IMR-90 (cell line): Measurements from ENCODE around the gene ZBTB44. TPM values are rescaled to one million over a fixed set of nuclear protein-coding genes. Genes with fewer than 3 reads are reported as not detected.

Source experiments
- ATAC-seq: fragments of 200-7000 bp; cut with Tn5 transposase; 2 replicates; pipeline ENCODE4 v1.9.1; 2020; ENCODE audit warnings: low read depth, mild to moderate bottlenecking, moderate library complexity
- BruUV-seq: library from RNA; stranded (reverse); fragments of 400-500 nt; replicated peaks from 2 replicates; lab custom pipeline; 2021; lab: Mats Ljungman, UMichigan
- CTCF ChIA-PET: fragments of 300-600 bp; formaldehyde crosslinking; extraction: SDS; loops from one replicate; lab custom pipeline; 2021; ENCODE audit warnings: antibody characterized with exemption; lab: Yijun Ruan, JAX
- POLR2A ChIA-PET: fragments of 300-600 bp; sonication (Branson Sonifier 250); formaldehyde crosslinking; loops from one replicate; lab custom pipeline; 2022; ENCODE audit warnings: antibody characterized with exemption; ENCODE audit not compliant: unreplicated experiment; lab: Charles Lee
- DNase-seq: peaks from one replicate; pipeline ENCODE4 v3.0.0; 2013
- H2AFZ ChIP-seq: replicated peaks from 2 replicates; pipeline ENCODE3; 2013; ENCODE audit warnings: low read length, mild to moderate bottlenecking; ENCODE audit not compliant: poor library complexity
- H2AK5ac ChIP-seq: 2 replicates; pipeline ENCODE4 v1.6.1; 2013; ENCODE audit warnings: low read depth, low read length, inconsistent platforms
- H2AK9ac ChIP-seq: replicated peaks from 2 replicates; pipeline ENCODE3; 2013; ENCODE audit warnings: mild to moderate bottlenecking, low read depth, low read length, moderate library complexity; ENCODE audit not compliant: poor library complexity
- H2BK120ac ChIP-seq: 2 replicates; pipeline ENCODE4 v1.6.1; 2013; ENCODE audit warnings: low read depth, low read length, inconsistent platforms
- H2BK15ac ChIP-seq: 3 replicates; pipeline ENCODE4 v1.6.1; 2013; ENCODE audit warnings: low read depth, low read length, inconsistent platforms
- H2BK20ac ChIP-seq: 2 replicates; pipeline ENCODE4 v1.6.1; 2013; ENCODE audit warnings: low read depth, mild to moderate bottlenecking, inconsistent platforms, low read length, moderate library complexity
- H2BK5ac ChIP-seq: 2 replicates; pipeline ENCODE4 v1.6.1; 2013; ENCODE audit warnings: mild to moderate bottlenecking, low read depth, low read length, inconsistent platforms; ENCODE audit not compliant: poor library complexity, severe bottlenecking
- H3K14ac ChIP-seq: replicated peaks from 2 replicates; pipeline ENCODE4 v1.6.1; 2013; ENCODE audit warnings: low read depth, low read length, inconsistent platforms
- H3K18ac ChIP-seq: 2 replicates; pipeline ENCODE4 v1.6.1; 2013; ENCODE audit warnings: low read depth, low read length, control low read depth
- H3K23ac ChIP-seq: 2 replicates; pipeline ENCODE4 v1.6.1; 2013; ENCODE audit warnings: low read depth, low read length, inconsistent platforms
- H3K27ac ChIP-seq: 2 replicates; pipeline ENCODE4 v1.5.1; 2013; ENCODE audit warnings: mild to moderate bottlenecking, control low read depth, low read length; ENCODE audit not compliant: insufficient read depth
- H3K27me3 ChIP-seq: 2 replicates; pipeline ENCODE4 v1.6.1; 2013; ENCODE audit warnings: low read length; ENCODE audit not compliant: control insufficient read depth, insufficient read depth
- H3K36me3 ChIP-seq: 2 replicates; pipeline ENCODE4 v1.6.1; 2013; ENCODE audit warnings: low read length, mixed read lengths; ENCODE audit not compliant: control insufficient read depth, insufficient read depth
- H3K4ac ChIP-seq: 2 replicates; pipeline ENCODE4 v1.6.1; 2013; ENCODE audit warnings: low read depth, low read length, inconsistent platforms
- H3K4me1 ChIP-seq: 2 replicates; pipeline ENCODE4 v1.6.1; 2013; ENCODE audit warnings: low read length, mixed read lengths; ENCODE audit not compliant: control insufficient read depth, insufficient read depth
- H3K4me2 ChIP-seq: 2 replicates; pipeline ENCODE4 v1.6.1; 2013; ENCODE audit warnings: low read depth, mild to moderate bottlenecking, control low read depth, low read length, moderate library complexity
- H3K4me3 ChIP-seq: 2 replicates; pipeline ENCODE4 v1.5.1; 2013; ENCODE audit warnings: low read depth, mild to moderate bottlenecking, control low read depth, low read length, moderate library complexity; ENCODE audit not compliant: insufficient read depth
- H3K56ac ChIP-seq: 2 replicates; pipeline ENCODE4 v1.6.1; 2013; ENCODE audit warnings: low read length, inconsistent platforms; ENCODE audit not compliant: insufficient read depth; ENCODE audit errors: extremely low read depth
- H3K79me1 ChIP-seq, 2 experiments: 2 replicates each; pipeline ENCODE4 v1.6.1; 2013; ENCODE audit warnings: low read length in 2 of 2, inconsistent platforms in 1 of 2, low read depth in 1 of 2
- H3K9ac ChIP-seq: 2 replicates; pipeline ENCODE4 v1.6.1; 2013; ENCODE audit warnings: low read depth, low read length, control low read depth
- H3K9me1 ChIP-seq: 2 replicates; pipeline ENCODE4 v1.6.1; 2013; ENCODE audit warnings: low read length, inconsistent platforms; ENCODE audit not compliant: insufficient read depth
- H3K9me3 ChIP-seq: 2 replicates; pipeline ENCODE4 v1.6.1; 2013; ENCODE audit warnings: low read length; ENCODE audit not compliant: control insufficient read depth, insufficient read depth
- H4K20me1 ChIP-seq: 2 replicates; pipeline ENCODE4 v1.6.1; 2013; ENCODE audit warnings: low read length, inconsistent platforms; ENCODE audit not compliant: insufficient read depth
- H4K5ac ChIP-seq: 2 replicates; pipeline ENCODE4 v1.6.1; 2013; ENCODE audit warnings: mild to moderate bottlenecking, low read depth, low read length, control low read depth
- H4K8ac ChIP-seq, 2 experiments: 2 replicates each; pipeline ENCODE4 v1.6.1; 2013; ENCODE audit warnings: low read depth in 2 of 2, low read length in 2 of 2, control low read depth in 1 of 2, inconsistent platforms in 1 of 2
- H4K91ac ChIP-seq: 2 replicates; pipeline ENCODE4 v1.6.1; 2013; ENCODE audit warnings: low read depth, low read length, inconsistent platforms; ENCODE audit not compliant: insufficient read depth
- FOS ChIP-seq: fragments of 150-350 bp; IDR thresholded peaks from 2 replicates; pipeline ENCODE4 v1.6.1; 2016; ENCODE audit warnings: low read depth, low read length
- MAFK ChIP-seq: IDR thresholded peaks from 2 replicates; pipeline ENCODE4 v1.6.1; 2012; ENCODE audit warnings: low read depth, low read length, improper control_type of control experiment
- POLR2A ChIP-seq: IDR thresholded peaks from 2 replicates; pipeline ENCODE4 v1.6.1; 2012; ENCODE audit warnings: mild to moderate bottlenecking, low read depth, low read length
- RCOR1 ChIP-seq: IDR thresholded peaks from 2 replicates; pipeline ENCODE4 v1.6.1; 2012; ENCODE audit warnings: mild to moderate bottlenecking, low read length, improper control_type of control experiment; ENCODE audit not compliant: insufficient replicate concordance
- RFX5 ChIP-seq: IDR thresholded peaks from 2 replicates; pipeline ENCODE4 v1.8.0; 2012; ENCODE audit warnings: low read depth, mild to moderate bottlenecking, low read length, moderate library complexity
- SMC3 ChIP-seq: fragments of 150-350 bp; IDR thresholded peaks from 2 replicates; pipeline ENCODE4 v1.6.1; 2016; ENCODE audit warnings: low read depth, mild to moderate bottlenecking, antibody characterized with exemption, low read length, moderate library complexity
- WGBS, 2 experiments: methylation state at CpG; one replicate each; pipeline versions ENCODE4 v1.1.5 to v1.1.7; 2013; ENCODE audit warnings: missing lambda C conversion rate in 2 of 2; ENCODE audit not compliant: insufficient read length in 1 of 2; ENCODE audit errors: extremely low coverage in 2 of 2; 5-methylcytosine and 5-hydroxymethylcytosine counted together
- dilution Hi-C: fragments of 300-500 bp; cut with HindIII; formaldehyde crosslinking; loops from one replicate; pipeline ENCODE4 v1.14.3; 2018; ENCODE audit warnings: low sequenced_read_pairs; ENCODE audit not compliant: unreplicated experiment
- in situ Hi-C: fragments of 300-500 bp; cut with MboI; formaldehyde crosslinking; loops from 3 replicates; pipeline ENCODE4 v1.14.3; 2019; ENCODE audit warnings: low sequenced_read_pairs, inconsistent platforms, mixed read lengths
- intact Hi-C: fragments of 100-400 bp; cut with micrococcal nuclease; formaldehyde crosslinking; loops from 2 replicates; pipeline ENCODE4 v1.10.0; 2022
- polyA plus RNA-seq, 3 experiments: library from polyadenylated mRNA; depleted of rRNA; stranded (reverse); fragments of >200 nt; gene quantifications; 2 replicates each; pipeline ENCODE4 v1.2.3, GENCODE V29; 2012; ENCODE audit warnings: low replicate concordance in 1 of 3
- total RNA-seq: library from RNA; depleted of rRNA; stranded (reverse); fragments of >200 nt; gene quantifications from 2 replicates; pipeline ENCODE4 v1.2.3, GENCODE V29; 2012

ZBTB44 gene
- total and polyA plus RNA-seq, 2 of the 4 experiments (the other 2 are of a cell fraction), result 6.9 to 23.3 TPM

DNA sequence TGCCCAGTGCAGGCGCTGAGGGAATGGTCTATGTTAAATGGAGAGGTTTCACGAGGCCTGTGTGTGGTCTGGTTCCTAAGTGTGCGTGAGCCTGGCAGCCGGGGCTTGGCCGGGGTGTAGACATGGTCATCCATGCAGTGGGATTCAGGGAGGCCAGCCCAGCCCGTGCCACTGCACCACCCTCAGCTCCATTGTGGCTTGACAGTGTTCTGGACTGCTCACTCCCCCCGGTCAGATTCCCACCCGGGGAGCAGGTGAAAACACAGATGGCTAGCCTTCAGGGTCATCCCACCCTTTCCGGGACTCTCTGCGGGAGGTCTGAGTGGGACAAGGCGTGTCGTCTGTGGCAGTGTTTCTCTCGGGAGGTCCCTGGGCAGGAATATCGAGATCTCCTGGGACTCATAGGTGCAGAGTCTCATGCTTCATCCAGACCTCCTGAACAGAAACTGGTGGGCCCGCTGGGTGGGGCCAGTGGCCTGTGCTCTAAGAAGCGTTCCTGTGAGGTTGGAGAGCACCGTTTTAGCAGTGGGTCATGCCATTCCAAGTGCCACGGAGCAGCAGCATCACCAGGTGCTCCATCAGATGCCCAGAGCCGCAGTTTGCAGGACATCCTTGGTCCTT is 102.8 kb downstream of the ZBTB44 start:
- dilution Hi-C loops (no loop called here), in situ Hi-C loops (loop anchor here (5.0 to 25.0 kb wide), 3 partner anchors 175 to 653 kb away; partner anchors contain the start of gene ADAMTS8), intact Hi-C loops (loop anchor here (5.0 to 10.0 kb wide), 3 partner anchors 170 to 680 kb away; no protein-coding TSS in a partner anchor)
- H4K8ac ChIP-seq, result no peak overlapping the region
- no peak overlapping the region for H3K14ac ChIP-seq
- H3K4me2 ChIP-seq, result no peak overlapping the region
- H2AFZ ChIP-seq, result no peak overlapping the region
- H3K9me3 ChIP-seq, result no peaks in the 10 kb centered on the region
- no peak overlapping the region for H2BK5ac ChIP-seq
- no peaks in the 10 kb centered on the region for H4K20me1 ChIP-seq
- H3K79me1 ChIP-seq, result no peaks in the 10 kb centered on the region
- H3K4me1 ChIP-seq, result no peaks in the 10 kb centered on the region
- no peak overlapping the region for H3K4me3 ChIP-seq
- H3K9ac ChIP-seq, result no peak overlapping the region
- WGBS, 2 experiments, result 73% methylated on average over 10 of the region's 19 CpGs; no CpG with 5 or more reads in 1 of the 2 experiments
- no TSS peak for BruUV-seq
- H2BK20ac ChIP-seq, result no peak overlapping the region
- H2AK9ac ChIP-seq, result no peak overlapping the region
- ATAC-seq, result no peak
- no peak overlapping the region for H3K23ac ChIP-seq
- no peak overlapping the region for H3K4ac ChIP-seq
- H3K18ac ChIP-seq, result no peak overlapping the region
- H3K27ac ChIP-seq, result no peak overlapping the region
- POLR2A ChIA-PET, result no interaction called here
- CTCF ChIA-PET, result interaction anchor here (1.1 to 1.3 kb wide), 2 partner anchors 172 to 651 kb away, joined by 3 to 6 read pairs; no protein-coding TSS in a partner anchor
- H3K56ac ChIP-seq, result no peak overlapping the region
- H2BK15ac ChIP-seq, result no peak overlapping the region
- no peak overlapping the region for H2AK5ac ChIP-seq
- H4K5ac ChIP-seq, result no peak overlapping the region
- no peaks in the 10 kb centered on the region for H3K36me3 ChIP-seq
- no peak for DNase-seq
- TF ChIP-seq MAFK, result no peak
- TF ChIP-seq RCOR1, result no peak
- no peak for TF ChIP-seq RFX5
- TF ChIP-seq SMC3, result no peak
- TF ChIP-seq POLR2A, result no peak
- TF ChIP-seq FOS, result no peak
- H2BK120ac ChIP-seq, result no peak overlapping the region
- no peaks in the 10 kb centered on the region for H3K9me1 ChIP-seq
- peaks cover 48% of the 10 kb centered on the region for H3K27me3 ChIP-seq
- no peak overlapping the region for H4K91ac ChIP-seq
